GM23338 (cell line): ENCODE measurements around the gene IFNLR1.

Experiments
- EZH2phosphoT487 ChIP-seq: fragments of 200-600 bp; sonication (generic); IDR thresholded peaks from one replicate; pipeline ENCODE4 v1.8.1; 2018; ENCODE audit warnings: antibody characterized with exemption; ENCODE audit not compliant: unreplicated experiment
- POLR2AphosphoS5 ChIP-seq: IDR thresholded peaks from 2 replicates; pipeline ENCODE4 v1.6.1; 2016; ENCODE audit warnings: antibody characterized with exemption, low read depth
- TF ChIP-seq, protein P1 (sequence below), 2 experiments: fragments of 200-600 bp in 1 of 2; sonication (generic) in 1 of 2; conservative IDR thresholded peaks; 2 replicates each; pipeline versions ENCODE4 v1.5.1 to v1.6.1; 2016 to 2017; ENCODE audit warnings: antibody characterized with exemption in 2 of 2, low read depth in 2 of 2, mild to moderate bottlenecking in 2 of 2, moderate library complexity in 1 of 2

DNA sequence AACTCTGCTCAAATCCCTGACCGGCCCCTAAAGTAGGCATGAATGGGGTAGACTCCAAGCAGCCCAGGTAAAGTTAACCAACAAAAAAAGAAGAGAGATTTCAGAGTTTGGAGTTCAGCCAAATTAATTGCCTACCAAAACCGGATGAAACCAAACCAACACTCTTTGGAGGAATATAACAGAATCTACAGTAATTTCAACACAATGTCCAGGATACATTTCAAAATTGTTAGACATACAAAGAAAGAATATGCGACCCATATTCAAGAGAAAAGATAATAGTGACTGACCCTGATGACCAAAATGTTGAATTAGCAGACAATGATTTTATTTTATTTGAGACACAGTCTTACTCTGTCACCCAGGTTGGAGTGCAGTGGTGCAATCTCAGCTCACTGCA is 56.7 kb downstream of the IFNLR1 start:
- TF ChIP-seq EZH2phosphoT487 (no peak), POLR2AphosphoS5 (no peak)
- TF ChIP-seq, protein P1, sequence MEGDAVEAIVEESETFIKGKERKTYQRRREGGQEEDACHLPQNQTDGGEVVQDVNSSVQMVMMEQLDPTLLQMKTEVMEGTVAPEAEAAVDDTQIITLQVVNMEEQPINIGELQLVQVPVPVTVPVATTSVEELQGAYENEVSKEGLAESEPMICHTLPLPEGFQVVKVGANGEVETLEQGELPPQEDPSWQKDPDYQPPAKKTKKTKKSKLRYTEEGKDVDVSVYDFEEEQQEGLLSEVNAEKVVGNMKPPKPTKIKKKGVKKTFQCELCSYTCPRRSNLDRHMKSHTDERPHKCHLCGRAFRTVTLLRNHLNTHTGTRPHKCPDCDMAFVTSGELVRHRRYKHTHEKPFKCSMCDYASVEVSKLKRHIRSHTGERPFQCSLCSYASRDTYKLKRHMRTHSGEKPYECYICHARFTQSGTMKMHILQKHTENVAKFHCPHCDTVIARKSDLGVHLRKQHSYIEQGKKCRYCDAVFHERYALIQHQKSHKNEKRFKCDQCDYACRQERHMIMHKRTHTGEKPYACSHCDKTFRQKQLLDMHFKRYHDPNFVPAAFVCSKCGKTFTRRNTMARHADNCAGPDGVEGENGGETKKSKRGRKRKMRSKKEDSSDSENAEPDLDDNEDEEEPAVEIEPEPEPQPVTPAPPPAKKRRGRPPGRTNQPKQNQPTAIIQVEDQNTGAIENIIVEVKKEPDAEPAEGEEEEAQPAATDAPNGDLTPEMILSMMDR (conservative IDR thresholded peaks at IDR 0.05; ENCODE audit: low read depth in 2 of 2): no peak
